Measurements from ENCODE around the gene ADORA3.

DNA sequence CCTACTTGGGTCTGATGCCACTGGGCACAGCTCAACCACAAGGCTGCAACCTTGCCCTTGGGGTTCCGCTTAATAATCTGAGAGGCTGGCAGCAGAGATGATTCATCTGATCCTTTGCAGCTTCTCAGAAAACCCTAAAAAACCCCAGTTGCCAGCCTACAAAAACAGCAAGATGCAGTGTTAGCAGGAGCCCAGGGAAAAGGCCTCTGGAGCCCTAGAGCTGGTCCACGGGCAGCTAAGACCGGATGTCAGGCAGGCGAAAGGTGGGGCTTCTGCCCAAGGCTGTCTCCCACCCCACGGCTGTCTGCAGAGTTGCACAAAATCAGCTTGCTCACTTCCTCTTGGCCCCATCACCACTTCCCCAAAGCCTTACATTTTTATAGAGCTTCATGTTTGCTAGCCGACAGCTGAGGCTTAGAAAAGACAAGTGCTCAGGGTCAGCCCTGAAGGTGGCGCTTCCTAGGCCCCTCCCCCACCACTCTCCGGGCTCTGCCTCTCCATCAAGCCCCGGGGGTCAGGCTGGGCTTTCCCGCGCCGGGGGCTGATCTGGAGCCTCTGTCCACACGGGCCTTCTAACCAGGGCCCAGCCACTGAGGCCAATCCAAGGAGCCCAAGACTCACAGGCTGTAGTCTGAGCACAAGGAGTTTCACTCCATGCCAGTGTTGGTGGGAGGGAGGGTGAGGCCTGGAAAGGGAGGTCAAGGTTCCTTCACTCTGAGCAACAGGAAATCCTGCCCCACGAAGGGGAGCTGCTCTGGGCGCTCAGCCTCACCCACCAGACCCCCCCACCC is 4.2 kb upstream of the ADORA3 start:
- TF ChIP-seq, protein P1, sequence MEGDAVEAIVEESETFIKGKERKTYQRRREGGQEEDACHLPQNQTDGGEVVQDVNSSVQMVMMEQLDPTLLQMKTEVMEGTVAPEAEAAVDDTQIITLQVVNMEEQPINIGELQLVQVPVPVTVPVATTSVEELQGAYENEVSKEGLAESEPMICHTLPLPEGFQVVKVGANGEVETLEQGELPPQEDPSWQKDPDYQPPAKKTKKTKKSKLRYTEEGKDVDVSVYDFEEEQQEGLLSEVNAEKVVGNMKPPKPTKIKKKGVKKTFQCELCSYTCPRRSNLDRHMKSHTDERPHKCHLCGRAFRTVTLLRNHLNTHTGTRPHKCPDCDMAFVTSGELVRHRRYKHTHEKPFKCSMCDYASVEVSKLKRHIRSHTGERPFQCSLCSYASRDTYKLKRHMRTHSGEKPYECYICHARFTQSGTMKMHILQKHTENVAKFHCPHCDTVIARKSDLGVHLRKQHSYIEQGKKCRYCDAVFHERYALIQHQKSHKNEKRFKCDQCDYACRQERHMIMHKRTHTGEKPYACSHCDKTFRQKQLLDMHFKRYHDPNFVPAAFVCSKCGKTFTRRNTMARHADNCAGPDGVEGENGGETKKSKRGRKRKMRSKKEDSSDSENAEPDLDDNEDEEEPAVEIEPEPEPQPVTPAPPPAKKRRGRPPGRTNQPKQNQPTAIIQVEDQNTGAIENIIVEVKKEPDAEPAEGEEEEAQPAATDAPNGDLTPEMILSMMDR (conservative IDR thresholded peaks at IDR 0.05 in 1 of 2, IDR thresholded peaks at IDR 0.05 in 1 of 2; ENCODE audit: extremely low read depth in 1 of 2, insufficient read depth in 1 of 2, low read depth in 1 of 2, low read length in 2 of 2): no peak
- no peak for TF ChIP-seq EZH2 (IDR thresholded peaks at IDR 0.05; ENCODE audit: borderline replicate concordance, low read length)

All from mammary epithelial cell (primary cell).